SW480 (cell line): ENCODE results near the gene HIP1.
A peak's percentile ranks its signal among the peaks of the same experiment; 100 is the strongest.
"Not testable (repeated sequence)": the region's sequence is repeated elsewhere in the genome, so short reads cannot be mapped to it uniquely, and the experiment has no call there.

ENCODE experiments used
- DNase-seq: peaks from one replicate; pipeline ENCODE4 v3.0.0-alpha.2; 2016; ENCODE audit warnings: low spot score

The HIP1 gene

GRCh38 chr7:75686551-75686950 lies 52.2 kb downstream of the HIP1 start:
- DNase-seq = no peak

GRCh38 chr7:75682052-75682451 lies 56.7 kb downstream of the HIP1 start:
- not testable (repeated sequence) for DNase-seq

- DNase-seq = no peak
Measured at GRCh38 chr7:75679060-75679459, 59.7 kb downstream of the HIP1 start.

DNA sequence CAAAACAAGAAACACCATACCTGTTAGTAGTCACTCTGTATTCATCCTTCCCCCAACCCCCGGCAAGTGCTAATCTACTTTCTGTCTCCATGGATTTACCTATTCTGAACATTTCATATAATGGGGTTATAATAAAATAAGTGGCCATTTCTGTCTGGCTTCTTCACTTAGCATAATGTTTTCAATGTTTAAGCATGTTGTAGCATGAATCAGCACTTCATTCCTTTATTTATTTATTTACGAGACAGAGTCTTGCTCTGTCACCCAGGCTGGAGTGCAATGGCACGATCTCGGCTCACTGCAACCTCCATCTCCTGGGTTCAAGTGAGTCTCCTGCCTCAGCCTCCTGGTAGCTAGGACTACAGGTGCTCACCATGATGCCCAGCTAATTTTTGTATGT lies 69.2 kb downstream of the HIP1 start:
- no peak for DNase-seq

DNA sequence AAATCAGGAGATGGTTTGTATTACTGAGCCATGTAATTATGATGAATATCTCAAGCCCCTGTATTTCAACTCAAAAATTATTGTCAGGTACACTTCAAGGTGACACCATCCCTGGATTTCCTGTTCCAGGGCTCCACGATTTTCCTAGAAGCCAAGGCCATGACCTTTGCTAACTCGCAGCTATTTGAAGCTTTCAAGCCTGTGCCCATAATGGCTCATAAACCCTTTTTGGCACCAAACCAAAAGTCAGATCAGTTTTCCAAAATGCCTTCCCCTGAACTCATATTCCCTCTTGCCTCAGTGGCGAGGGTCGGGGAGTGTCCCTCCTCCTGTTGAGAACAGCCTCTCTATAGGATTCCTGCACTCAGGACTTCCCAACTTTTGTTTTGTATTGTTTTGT lies 70.8 kb downstream of the HIP1 start:
- DNase-seq = no peak

DNA sequence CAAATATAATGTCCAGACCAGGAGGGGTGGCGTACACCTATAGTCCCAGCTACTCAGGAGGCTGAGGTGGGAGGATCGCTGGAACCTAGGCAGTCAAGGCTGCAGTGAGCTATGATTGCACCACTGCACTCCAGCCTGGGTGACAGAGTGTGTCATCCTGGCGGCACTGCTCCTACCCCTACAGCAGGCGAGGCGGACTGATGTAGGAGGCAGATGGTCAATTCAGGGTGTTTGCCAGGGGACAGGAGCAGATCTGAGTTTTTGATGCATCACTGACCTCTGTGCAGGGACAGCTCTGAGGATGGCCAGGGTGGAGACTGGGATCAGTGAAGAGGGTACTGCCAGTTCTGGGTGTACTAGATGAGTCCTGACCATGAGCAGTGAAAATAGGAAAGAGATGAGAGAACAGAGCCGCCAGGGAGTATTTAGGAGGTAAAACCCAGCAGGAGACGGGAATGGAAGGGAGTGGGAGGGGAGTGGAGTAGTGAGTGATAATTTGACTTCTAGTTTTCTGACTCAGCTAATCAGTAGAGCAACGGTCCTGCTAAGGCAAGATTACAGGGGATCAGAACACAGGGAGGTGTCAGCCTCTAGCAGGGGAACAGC lies 75.3 kb downstream of the HIP1 start:
- no peak for DNase-seq

GRCh38 chr7:75662579-75663301 lies 76.0 kb downstream of the HIP1 start:
- DNase-seq = no peak

- DNase-seq = no peak
Measured at GRCh38 chr7:75660566-75661215, 78.0 kb downstream of the HIP1 start.

GRCh38 chr7:75658802-75659201 lies 79.9 kb downstream of the HIP1 start:
- DNase-seq = peak; percentile 35

- no peak for DNase-seq
Measured at GRCh38 chr7:75658369-75658768, 80.4 kb downstream of the HIP1 start.

- no peak for DNase-seq
Measured at GRCh38 chr7:75657866-75658265, 80.9 kb downstream of the HIP1 start.

- no peak for DNase-seq
Measured at GRCh38 chr7:75656740-75657139, 82.0 kb downstream of the HIP1 start.

GRCh38 chr7:75655536-75655935 lies 83.2 kb downstream of the HIP1 start:
- DNase-seq = peak; percentile 20

DNA sequence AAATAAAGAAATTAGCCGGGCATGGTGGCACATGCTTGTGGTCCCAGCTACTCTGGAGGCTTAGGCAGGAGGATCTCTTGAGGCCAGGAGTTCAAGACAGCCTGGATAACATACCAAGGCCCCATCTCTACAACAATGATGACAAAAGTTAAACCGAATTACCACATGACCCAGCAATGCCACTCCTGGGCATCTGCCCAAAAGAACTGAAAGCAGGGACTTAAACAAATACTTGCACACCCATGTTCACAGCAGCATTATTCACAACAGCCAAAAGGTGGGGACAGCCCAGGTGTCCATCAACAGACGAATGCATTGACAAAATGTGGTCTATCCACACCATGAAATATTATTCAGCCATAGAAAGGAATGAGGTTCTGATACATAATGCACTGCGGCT lies 83.9 kb downstream of the HIP1 start:
- no peak for DNase-seq

- DNase-seq = no peak
Measured at GRCh38 chr7:75653651-75654050, 85.1 kb downstream of the HIP1 start.

DNA sequence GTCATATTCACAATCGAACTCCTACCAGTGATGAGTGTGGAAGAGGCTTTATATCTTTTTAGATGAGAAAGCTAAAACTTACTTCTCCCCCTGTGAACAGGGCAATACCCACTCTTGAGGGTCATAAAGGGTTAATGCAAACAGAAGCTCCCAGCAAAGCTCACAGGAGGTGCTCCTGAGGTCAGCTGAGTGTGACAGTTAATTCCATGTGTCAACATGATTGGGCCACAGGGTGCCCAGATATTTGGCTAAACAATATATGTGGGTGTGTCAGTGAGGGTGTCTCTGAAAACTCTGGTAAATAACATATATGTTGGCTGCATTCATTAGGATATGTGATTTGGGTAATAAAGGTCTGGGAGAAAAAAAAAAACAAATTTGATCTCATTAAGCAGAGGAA lies 86.0 kb downstream of the HIP1 start:
- no peak for DNase-seq

DNA sequence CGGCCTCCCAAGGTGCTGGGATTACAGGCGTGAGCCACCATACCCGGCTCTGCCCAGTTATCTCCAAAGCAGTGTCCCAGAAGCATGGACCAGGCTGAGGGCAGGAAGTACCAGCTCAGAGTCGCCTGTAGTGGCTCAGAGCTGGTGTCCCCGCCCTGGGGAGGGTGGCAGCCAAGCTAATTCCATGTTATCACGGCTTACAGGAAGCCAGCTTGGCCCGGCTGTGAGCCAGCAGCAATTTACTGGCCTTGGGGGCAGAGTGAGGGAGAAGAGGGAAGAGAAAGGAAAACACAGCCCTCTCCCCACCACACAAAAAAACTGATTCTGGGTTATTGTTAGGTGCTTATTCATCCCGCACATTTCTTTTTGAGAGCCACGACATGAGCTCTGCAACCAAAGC lies 88.1 kb downstream of the HIP1 start:
- no peak for DNase-seq

DNA sequence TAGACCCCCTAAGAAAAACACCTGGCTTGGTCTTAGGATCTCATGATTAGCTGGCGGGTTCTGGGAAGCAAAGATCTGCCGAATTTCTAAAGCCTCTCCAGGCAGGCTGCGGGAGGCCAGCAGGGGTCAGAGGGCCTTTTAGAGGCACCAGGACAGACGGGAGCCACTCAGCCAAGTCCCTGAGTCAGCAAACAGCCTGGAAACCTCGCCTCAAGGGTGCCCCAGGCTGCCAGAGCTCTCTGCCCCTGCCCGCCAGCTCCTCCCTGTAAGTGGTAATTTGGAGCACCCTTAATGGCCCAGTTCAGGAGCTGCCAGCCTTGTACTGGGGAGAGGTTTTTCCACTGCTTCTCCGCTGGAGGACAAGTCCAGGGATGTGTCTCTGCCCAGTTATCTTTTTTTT lies 88.7 kb downstream of the HIP1 start:
- peak; percentile 46 for DNase-seq

GRCh38 chr7:75649462-75649861 lies 89.3 kb downstream of the HIP1 start:
- DNase-seq = peak; percentile 72

- no peak for DNase-seq
Measured at GRCh38 chr7:75647709-75648438, 90.9 kb downstream of the HIP1 start.

- no peak for DNase-seq
Measured at GRCh38 chr7:75646571-75647102, 92.1 kb downstream of the HIP1 start.

DNA sequence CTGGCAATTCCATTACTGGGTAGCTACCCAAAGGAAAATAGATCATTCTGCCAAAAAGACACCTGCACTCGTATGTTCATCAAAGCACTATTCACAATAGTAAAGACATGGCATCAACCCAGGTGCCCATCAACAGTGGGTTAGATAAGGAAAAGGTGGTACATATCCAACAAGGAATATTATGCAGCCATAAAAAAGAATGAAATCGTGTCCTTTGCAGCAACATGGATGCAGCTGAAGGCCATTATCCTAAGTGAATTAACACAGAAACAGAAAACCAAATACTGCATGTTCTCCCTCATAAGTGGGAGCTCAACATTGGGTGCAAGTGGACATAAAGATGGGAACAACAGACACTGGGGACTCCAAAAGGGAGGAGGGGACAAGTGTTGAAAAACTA lies 93.2 kb downstream of the HIP1 start:
- DNase-seq = no peak

DNA sequence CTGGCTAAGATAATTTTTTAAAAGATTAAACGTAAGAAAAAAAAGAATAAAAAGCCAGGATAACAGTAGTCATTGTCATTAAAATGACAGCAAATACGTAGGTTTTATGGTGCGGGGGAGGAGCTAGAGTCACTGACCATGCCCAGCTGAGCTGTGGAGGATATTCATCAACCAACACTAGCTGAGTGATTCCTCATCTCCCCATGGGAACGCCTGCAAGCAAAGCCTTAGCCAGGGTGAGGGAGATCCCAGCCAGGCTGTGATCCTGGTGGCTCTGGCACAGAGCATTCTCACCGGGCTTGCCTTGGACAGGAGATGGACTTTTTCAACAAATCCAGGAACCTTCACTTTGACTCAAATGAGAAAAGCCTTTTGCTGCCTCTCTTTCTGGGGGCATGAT lies 94.2 kb downstream of the HIP1 start:
- no peak for DNase-seq
